H1 (cell line): Measurements from ENCODE around the gene RPL12.

Source experiments
- BACH1 ChIP-seq: IDR thresholded peaks from 2 replicates; pipeline ENCODE4 v1.6.1; 2012; ENCODE audit warnings: low read length, improper control_type of control experiment
- CTCF ChIP-seq, 3 experiments: IDR thresholded peaks; 1 replicate in 2 of 3; 2 replicates in 1 of 3; pipeline versions ENCODE4 v1.5.1 to v1.6.1; 2011; ENCODE audit warnings: low read length in 3 of 3, mild to moderate bottlenecking in 3 of 3, inconsistent platforms in 2 of 3, low read depth in 1 of 3, moderate library complexity in 1 of 3; ENCODE audit not compliant: insufficient read depth in 1 of 3; ENCODE audit errors: control extremely low read depth in 1 of 3
- GABPA ChIP-seq: IDR thresholded peaks from 2 replicates; pipeline ENCODE4 v1.6.1; 2011; ENCODE audit warnings: mild to moderate bottlenecking, low read length, moderate library complexity, borderline replicate concordance; ENCODE audit not compliant: insufficient read depth
- GTF2F1 ChIP-seq: IDR thresholded peaks from 2 replicates; pipeline ENCODE4 v1.6.1; 2012; ENCODE audit warnings: low read depth, low read length, improper control_type of control experiment, borderline replicate concordance
- MAX ChIP-seq: IDR thresholded peaks from 2 replicates; pipeline ENCODE4 v1.6.1; 2012; ENCODE audit warnings: inconsistent platforms
- SIN3A ChIP-seq, 2 experiments: IDR thresholded peaks in 1 of 2; conservative IDR thresholded peaks in 1 of 2; 2 replicates each; pipeline ENCODE4 v1.6.1; 2011 to 2012; ENCODE audit warnings: low read length in 2 of 2, improper control_type of control experiment in 1 of 2, low read depth in 1 of 2, mild to moderate bottlenecking in 1 of 2
- TAF1 ChIP-seq: IDR thresholded peaks from 2 replicates; pipeline ENCODE4 v1.6.1; 2011; ENCODE audit warnings: mild to moderate bottlenecking, low read depth, low read length

- TF ChIP-seq GTF2F1 (no peak), GABPA (no peak), MAX (no peak), CTCF (IDR thresholded peaks at IDR 0.05; ENCODE audit: control extremely low read depth in 1 of 3, insufficient read depth in 1 of 3, low read depth in 1 of 3, low read length in 3 of 3) (no peak), TAF1 (no peak), SIN3A (conservative IDR thresholded peaks at IDR 0.05 in 1 of 2, IDR thresholded peaks at IDR 0.05 in 1 of 2; ENCODE audit: low read depth in 1 of 2, low read length in 2 of 2) (no peak), BACH1 (no peak)
Measured at GRCh38 chr9:127493592-127494303, 42.5 kb upstream of the RPL12 start.
